Esophagus muscularis mucosa (tissue), 4 donors: ENCODE data around the gene DNAH1. TPM values are rescaled to one million over a fixed set of nuclear protein-coding genes. Genes with fewer than 3 reads are reported as not detected.

ENCODE experiments used
- DNase-seq: peaks from one replicate; pipeline ENCODE4 v3.0.0-alpha.2; 2017; ENCODE audit errors: extremely low spot score
- H3K27ac ChIP-seq, 4 donors: fragments of 200-600 bp; sonication (generic); replicated peaks in 1 of 4; 1 replicate in 3 of 4; 2 replicates in 1 of 4; pipeline ENCODE4 v1.5.1; 2016 to 2019; ENCODE audit warnings: mild to moderate bottlenecking in 1 of 4
- H3K27me3 ChIP-seq, 4 donors: fragments of 200-600 bp; sonication (generic); one replicate each; pipeline versions ENCODE4 v1.5.1 to v1.6.0; 2016 to 2019
- H3K36me3 ChIP-seq, 4 donors: fragments of 200-600 bp; sonication (generic); one replicate each; pipeline ENCODE4 v1.5.1; 2016 to 2019
- H3K4me1 ChIP-seq, 4 donors: fragments of 200-600 bp; sonication (generic); one replicate each; pipeline ENCODE4 v1.5.1; 2016 to 2019
- H3K4me3 ChIP-seq, 4 donors: fragments of 200-600 bp; sonication (generic); 1 replicate in 2 of 4; 2 replicates in 2 of 4; pipeline ENCODE4 v1.5.1; 2016 to 2019; ENCODE audit warnings: mild to moderate bottlenecking in 4 of 4, moderate library complexity in 1 of 4
- H3K9me3 ChIP-seq, 4 donors: fragments of 200-600 bp; sonication (generic); 1 replicate in 3 of 4; 2 replicates in 1 of 4; pipeline ENCODE4 v1.5.1; 2016 to 2019
- EP300 ChIP-seq: sonication (generic); formaldehyde crosslinking; IDR thresholded peaks from one replicate; pipeline ENCODE4 v1.6.1; 2017; ENCODE audit warnings: antibody characterized with exemption
- POLR2A ChIP-seq: fragments of 450-650 bp; IDR thresholded peaks from one replicate; pipeline ENCODE4 v1.6.1; 2017; ENCODE audit warnings: antibody characterized with exemption, moderate library complexity, mild to moderate bottlenecking, low read depth
- POLR2AphosphoS5 ChIP-seq, 2 donors: sonication (generic); formaldehyde crosslinking; IDR thresholded peaks; one replicate each; pipeline ENCODE4 v1.6.1; 2017; ENCODE audit warnings: antibody characterized with exemption in 2 of 2
- WGBS: methylation state at CpG from one replicate; pipeline ENCODE4 v1.1.5; 2018; 5-methylcytosine and 5-hydroxymethylcytosine counted together
- intact Hi-C: fragments of 100-400 bp; cut with DNase I; formaldehyde crosslinking; loops from one replicate; pipeline ENCODE4 v1.15.1; 2023
- total RNA-seq, 4 donors: library from RNA; depleted of rRNA; stranded (reverse); fragments of >200 nt; gene quantifications; one replicate each; pipeline versions ENCODE4 v1.1.0 to v1.2.1, GENCODE V29; 2016
- TF ChIP-seq, protein P1 (sequence below), 3 experiments: fragments of 200-600 bp in 2 of 3; fragments of 450-650 bp in 1 of 3; sonication (generic) in 2 of 3; IDR thresholded peaks; one replicate each; pipeline ENCODE4 v1.5.1; 2017 to 2019; ENCODE audit warnings: antibody characterized with exemption in 3 of 3, mild to moderate bottlenecking in 2 of 3, moderate library complexity in 1 of 3

The DNAH1 gene
- total RNA-seq, 4 donors from 2014 or later: 3.4 to 5.4 (median 3.6) TPM

DNA sequence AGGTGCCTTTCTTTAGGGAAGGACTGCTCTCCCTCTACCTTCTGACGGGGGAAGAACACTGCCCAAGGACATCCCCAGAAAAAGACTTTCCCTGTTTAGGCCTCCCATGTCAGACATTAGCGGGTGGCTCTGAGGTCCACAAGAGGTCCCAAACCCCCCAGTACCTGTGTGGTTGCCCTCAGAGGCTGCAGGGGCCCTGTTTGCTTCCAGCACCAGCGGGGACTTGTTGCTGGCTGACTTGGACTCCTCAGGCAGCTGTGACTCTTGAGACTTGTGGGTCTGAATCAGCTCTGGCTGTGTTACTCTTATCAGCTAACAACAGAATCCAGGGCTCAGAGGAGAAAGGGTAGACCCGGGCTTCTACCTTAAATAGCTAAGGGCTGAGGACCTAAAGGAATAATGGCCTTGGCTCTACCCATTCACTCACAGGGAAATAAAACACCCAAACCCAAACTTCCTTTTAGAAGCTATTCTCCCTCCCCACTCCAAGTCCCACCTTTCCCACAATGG lies 89.5 kb downstream of the DNAH1 start:
- no peak for DNase-seq
- Histone ChIP-seq H3K4me1 (peaks cover 14 to 40% (median 29%) of the 10 kb centered on the region in 4 donors), H3K4me3 (no peak overlapping the region), H3K9me3 (no peaks in the 10 kb centered on the region), H3K27me3 (no peaks in the 10 kb centered on the region), H3K27ac (no peak overlapping the region), H3K36me3 (peaks cover 43 to 79% (median 77%) of the 10 kb centered on the region in 4 donors)
- WGBS: 98% methylated on average over 3 of the region's 4 CpGs
- intact Hi-C loops: no loop called here
- TF ChIP-seq POLR2A: no peak
- no peak for TF ChIP-seq POLR2AphosphoS5 (IDR thresholded peaks at IDR 0.05)
- TF ChIP-seq, protein P1, sequence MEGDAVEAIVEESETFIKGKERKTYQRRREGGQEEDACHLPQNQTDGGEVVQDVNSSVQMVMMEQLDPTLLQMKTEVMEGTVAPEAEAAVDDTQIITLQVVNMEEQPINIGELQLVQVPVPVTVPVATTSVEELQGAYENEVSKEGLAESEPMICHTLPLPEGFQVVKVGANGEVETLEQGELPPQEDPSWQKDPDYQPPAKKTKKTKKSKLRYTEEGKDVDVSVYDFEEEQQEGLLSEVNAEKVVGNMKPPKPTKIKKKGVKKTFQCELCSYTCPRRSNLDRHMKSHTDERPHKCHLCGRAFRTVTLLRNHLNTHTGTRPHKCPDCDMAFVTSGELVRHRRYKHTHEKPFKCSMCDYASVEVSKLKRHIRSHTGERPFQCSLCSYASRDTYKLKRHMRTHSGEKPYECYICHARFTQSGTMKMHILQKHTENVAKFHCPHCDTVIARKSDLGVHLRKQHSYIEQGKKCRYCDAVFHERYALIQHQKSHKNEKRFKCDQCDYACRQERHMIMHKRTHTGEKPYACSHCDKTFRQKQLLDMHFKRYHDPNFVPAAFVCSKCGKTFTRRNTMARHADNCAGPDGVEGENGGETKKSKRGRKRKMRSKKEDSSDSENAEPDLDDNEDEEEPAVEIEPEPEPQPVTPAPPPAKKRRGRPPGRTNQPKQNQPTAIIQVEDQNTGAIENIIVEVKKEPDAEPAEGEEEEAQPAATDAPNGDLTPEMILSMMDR (IDR thresholded peaks at IDR 0.05): no peak
- TF ChIP-seq EP300: no peak

DNA sequence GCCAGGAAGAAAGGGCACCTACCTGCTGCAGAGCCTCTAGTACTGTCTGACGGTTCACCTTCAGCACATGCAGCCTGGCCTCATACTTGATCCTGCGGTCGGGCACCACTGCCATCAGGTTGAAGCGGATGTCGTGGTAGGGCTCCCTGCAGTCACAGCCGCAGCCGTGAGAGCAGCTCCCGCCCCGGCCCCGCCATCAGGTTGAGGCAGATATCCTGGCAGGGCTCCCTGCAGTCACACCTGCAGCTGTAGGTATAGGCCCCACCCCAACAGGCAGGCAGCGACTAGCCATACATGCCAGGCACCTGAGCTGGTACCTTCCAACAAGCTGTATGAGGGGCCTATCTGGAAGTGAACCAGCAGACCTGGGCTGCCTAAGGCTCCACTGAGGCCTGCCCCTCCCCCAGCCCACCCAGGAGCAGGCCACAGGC lies 90.1 kb downstream of the DNAH1 start:
- intact Hi-C loops: no loop called here
- no peak for DNase-seq
- H3K9me3 ChIP-seq: no peaks in the 10 kb centered on the region
- 96% methylated on average over 4 of the region's 11 CpGs for WGBS
- peaks cover 17 to 43% (median 31%) of the 10 kb centered on the region in 4 donors for H3K4me1 ChIP-seq
- H3K4me3 ChIP-seq: no peak overlapping the region
- peaks cover 43 to 73% (median 71%) of the 10 kb centered on the region in 4 donors for H3K36me3 ChIP-seq
- no peak overlapping the region for H3K27ac ChIP-seq
- no peaks in the 10 kb centered on the region for H3K27me3 ChIP-seq
- TF ChIP-seq EP300 (no peak), POLR2AphosphoS5 (IDR thresholded peaks at IDR 0.05) (no peak), POLR2A (no peak)
- TF ChIP-seq, protein P1 (IDR thresholded peaks at IDR 0.05): no peak

DNA sequence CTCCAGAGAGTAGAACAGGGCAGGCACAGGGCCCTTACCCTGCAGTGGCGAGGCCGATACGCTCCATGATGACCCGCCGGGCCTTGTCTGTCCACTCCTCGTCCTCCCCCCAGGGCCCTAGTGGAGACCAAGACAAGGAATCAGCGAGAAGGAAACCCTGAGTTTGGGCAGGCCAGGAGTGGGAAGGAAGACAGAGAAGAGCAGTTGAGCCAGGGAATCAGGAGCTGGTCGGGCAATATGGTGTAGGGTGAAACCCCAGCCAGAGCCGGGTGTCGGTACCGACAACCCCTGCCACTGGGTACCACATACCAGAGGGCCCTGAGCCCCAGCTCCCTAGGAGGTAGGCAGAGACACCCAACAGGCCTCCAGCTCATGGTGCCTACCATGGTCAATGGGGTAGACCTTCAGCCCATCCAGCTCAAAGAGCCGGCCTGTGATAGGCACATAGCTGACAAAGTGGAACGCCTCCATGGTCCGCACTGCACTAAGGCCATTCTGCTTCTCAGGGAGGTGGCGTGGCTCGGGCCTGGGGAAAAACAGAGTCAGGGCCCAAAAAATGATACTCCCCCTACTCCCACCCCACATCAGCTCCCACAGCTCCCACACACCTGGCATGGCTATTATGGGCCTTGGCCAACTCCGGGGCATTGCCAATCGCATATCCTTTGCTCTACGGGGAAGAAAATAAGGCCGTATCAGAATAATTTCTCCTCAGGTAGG lies 90.8 kb downstream of the DNAH1 start:
- TF ChIP-seq, protein P1 (IDR thresholded peaks at IDR 0.05): no peak
- TF ChIP-seq POLR2AphosphoS5 (IDR thresholded peaks at IDR 0.05) (no peak), POLR2A (no peak), EP300 (no peak)
- intact Hi-C loops: no loop called here
- no peaks in the 10 kb centered on the region for H3K27me3 ChIP-seq
- H3K27ac ChIP-seq: no peak overlapping the region
- peaks cover 37 to 66% (median 64%) of the 10 kb centered on the region in 4 donors for H3K36me3 ChIP-seq
- DNase-seq: no peak
- H3K4me1 ChIP-seq: peaks cover 24 to 50% (median 38%) of the 10 kb centered on the region in 4 donors
- no peak overlapping the region for H3K4me3 ChIP-seq
- WGBS: 90% methylated on average over 18 of the region's 20 CpGs
- H3K9me3 ChIP-seq: no peaks in the 10 kb centered on the region

DNA sequence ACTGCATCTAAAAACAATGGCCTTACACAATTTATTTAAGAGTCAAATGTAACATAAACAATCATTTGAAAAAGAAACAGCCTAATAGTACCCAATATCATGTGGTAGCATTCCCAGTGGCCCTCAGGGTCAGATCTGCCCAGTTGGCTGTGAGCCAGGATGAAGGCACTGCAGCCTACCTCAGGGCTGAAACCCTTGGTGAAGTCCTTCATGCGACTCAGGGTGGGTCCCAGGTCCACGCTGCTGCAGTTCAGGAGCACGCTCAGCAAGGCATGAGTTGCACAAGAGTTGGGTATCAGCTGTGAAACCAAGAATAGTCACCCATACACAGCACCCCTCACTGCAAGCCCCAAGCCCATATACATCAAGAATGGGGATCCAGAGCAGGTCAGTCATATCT lies 91.7 kb downstream of the DNAH1 start:
- DNase-seq: no peak
- no peaks in the 10 kb centered on the region for H3K27me3 ChIP-seq

More for the DNA sequence above, 91.7 kb downstream of the DNAH1 start:
- intact Hi-C loops: no loop called here
- WGBS: 97% methylated on average over 3 of the region's 3 CpGs
- Histone ChIP-seq H3K9me3 (no peaks in the 10 kb centered on the region), H3K36me3 (peaks cover 29 to 58% (median 55%) of the 10 kb centered on the region in 4 donors), H3K4me3 (no peak overlapping the region), H3K4me1 (peaks cover 32 to 58% (median 47%) of the 10 kb centered on the region in 4 donors), H3K27ac (no peak overlapping the region)
- TF ChIP-seq EP300: no peak
- no peak for TF ChIP-seq POLR2AphosphoS5 (IDR thresholded peaks at IDR 0.05)
- no peak for TF ChIP-seq POLR2A
- TF ChIP-seq, protein P1 (IDR thresholded peaks at IDR 0.05): no peak
